ENCODE data around the gene CKAP2L.

- TF ChIP-seq CTCF (IDR thresholded peaks at IDR 0.05; ENCODE audit: low read depth, low read length), result no peak
- TF ChIP-seq EZH2phosphoT487 (IDR thresholded peaks at IDR 0.05; ENCODE audit: low read depth), result no peak
These were observed 9.0 kb downstream of the CKAP2L start for GRCh38 chr2:112755444-112755843.

Data from OCI-LY3 (cell line).